GM20000 (cell line): ENCODE measurements around the gene CAND2.

Experiments
- DNase-seq: peaks from one replicate; pipeline ENCODE4 v3.0.0; 2012; ENCODE audit warnings: low spot score
- TF ChIP-seq, protein P1 (sequence below): IDR thresholded peaks from 2 replicates; pipeline ENCODE4 v1.5.1; 2012; ENCODE audit warnings: mild to moderate bottlenecking, control low read depth; ENCODE audit errors: extremely low read depth, missing control alignments

Gene CAND2

DNA sequence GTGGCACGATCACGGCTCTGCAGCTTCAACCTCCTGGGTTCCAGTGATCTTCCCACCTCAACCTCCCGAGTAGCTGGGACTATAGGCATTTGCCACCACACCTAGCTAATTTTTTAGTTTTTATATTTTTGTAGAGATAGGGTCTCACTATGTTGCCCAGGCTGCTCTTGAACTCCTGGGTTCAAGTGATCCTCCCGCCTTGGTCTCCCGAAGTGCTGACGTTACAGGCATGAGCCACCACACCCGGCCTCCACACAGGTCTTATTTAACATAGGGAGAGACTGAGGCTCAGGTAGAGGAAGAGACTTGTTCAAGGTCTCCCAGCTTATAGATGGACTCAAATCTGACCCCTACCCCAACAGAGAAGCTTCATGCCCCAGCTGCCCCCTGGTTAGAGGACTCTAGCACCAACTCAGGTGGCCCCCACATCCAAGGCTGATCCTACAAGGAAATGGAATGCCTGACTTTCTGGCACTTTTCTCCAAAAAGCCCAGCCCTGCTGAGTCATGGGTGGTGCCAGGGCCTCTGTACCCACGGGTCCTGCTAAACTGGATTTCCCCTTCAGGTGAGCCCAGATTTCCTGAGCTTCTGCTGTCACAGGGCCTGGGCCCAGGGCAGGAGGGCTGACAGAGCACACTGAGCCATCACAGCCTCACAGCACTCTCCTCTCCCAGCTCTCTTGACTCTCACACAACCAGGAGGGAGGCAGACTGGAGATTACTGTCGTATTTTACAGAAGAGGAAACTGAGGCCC, 43.0 kb upstream of the CAND2 start:
- no peak for DNase-seq

GRCh38 chr3:12754313-12754712, 42.2 kb upstream of the CAND2 start:
- TF ChIP-seq, protein P1, sequence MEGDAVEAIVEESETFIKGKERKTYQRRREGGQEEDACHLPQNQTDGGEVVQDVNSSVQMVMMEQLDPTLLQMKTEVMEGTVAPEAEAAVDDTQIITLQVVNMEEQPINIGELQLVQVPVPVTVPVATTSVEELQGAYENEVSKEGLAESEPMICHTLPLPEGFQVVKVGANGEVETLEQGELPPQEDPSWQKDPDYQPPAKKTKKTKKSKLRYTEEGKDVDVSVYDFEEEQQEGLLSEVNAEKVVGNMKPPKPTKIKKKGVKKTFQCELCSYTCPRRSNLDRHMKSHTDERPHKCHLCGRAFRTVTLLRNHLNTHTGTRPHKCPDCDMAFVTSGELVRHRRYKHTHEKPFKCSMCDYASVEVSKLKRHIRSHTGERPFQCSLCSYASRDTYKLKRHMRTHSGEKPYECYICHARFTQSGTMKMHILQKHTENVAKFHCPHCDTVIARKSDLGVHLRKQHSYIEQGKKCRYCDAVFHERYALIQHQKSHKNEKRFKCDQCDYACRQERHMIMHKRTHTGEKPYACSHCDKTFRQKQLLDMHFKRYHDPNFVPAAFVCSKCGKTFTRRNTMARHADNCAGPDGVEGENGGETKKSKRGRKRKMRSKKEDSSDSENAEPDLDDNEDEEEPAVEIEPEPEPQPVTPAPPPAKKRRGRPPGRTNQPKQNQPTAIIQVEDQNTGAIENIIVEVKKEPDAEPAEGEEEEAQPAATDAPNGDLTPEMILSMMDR, result no peak
- DNase-seq, result no peak

More for the DNA sequence above, 43.0 kb upstream of the CAND2 start:
- TF ChIP-seq, protein P1, result no peak

DNA sequence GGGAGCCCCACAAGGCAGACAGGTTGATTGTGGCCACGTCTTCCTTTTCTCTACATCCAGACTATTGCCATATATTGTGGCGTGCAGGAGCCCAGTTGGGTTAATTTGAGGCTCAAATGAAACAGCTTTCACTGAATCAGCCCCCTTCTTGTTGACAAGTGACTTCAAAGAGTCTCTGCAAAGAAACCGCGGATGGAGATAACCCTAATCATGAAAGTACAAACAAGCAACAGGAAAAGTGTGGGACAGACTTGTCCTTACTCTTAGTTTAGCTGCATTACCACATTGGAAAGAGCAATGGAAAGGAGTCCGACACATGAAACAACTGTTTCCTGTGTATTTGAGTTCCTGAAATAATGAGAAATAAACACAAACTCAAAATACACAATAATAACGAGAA, 40.7 kb upstream of the CAND2 start:
- no peak for DNase-seq
- TF ChIP-seq, protein P1, result no peak

- DNase-seq, result no peak
- TF ChIP-seq, protein P1, result no peak
Measured at GRCh38 chr3:12756175-12756574, 40.3 kb upstream of the CAND2 start.

GRCh38 chr3:12756635-12757034, 39.8 kb upstream of the CAND2 start:
- TF ChIP-seq, protein P1, result no peak
- no peak for DNase-seq

GRCh38 chr3:12758025-12758781, 38.3 kb upstream of the CAND2 start:
- DNase-seq, result peak; percentile 58
- TF ChIP-seq, protein P1, result no peak

DNA sequence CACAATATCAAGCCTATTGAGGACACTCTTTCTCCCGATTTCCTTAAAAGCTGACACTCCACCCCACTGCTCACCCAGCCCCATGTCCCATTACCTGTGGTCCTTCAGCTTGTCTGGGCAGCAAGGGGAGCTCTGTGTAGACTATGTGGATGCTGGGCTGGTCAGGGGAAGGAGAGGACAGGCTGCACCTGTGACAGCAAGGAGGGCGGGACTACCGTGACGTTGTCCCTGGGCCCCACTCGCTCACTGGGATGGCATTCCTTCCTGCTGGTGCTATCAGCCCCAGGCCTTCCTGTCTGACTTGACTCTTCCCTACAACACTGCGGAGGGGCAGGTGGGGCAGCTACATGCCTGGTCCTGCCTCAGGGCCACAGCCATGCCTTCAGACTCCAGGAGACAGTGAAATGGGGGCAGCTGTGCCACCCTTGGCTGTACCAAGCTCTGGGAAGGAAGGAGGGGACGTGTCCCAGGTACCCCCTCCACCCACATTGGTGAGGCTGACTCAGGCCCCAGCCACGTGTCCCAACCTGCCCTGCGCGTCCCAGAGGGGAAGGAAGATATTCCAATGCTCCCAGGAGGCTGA, 37.3 kb upstream of the CAND2 start, which contains the start of gene TMEM40:
Gene TMEM40, minus strand, starts transcription at position 163 of the 583 bp plus-strand sequence. CDS start 9,427 bp downstream, outside the sequence.
- TF ChIP-seq, protein P1, result no peak
- DNase-seq, result no peak
